ENCODE data around the gene FOXK2.

The FOXK2 gene

DNA sequence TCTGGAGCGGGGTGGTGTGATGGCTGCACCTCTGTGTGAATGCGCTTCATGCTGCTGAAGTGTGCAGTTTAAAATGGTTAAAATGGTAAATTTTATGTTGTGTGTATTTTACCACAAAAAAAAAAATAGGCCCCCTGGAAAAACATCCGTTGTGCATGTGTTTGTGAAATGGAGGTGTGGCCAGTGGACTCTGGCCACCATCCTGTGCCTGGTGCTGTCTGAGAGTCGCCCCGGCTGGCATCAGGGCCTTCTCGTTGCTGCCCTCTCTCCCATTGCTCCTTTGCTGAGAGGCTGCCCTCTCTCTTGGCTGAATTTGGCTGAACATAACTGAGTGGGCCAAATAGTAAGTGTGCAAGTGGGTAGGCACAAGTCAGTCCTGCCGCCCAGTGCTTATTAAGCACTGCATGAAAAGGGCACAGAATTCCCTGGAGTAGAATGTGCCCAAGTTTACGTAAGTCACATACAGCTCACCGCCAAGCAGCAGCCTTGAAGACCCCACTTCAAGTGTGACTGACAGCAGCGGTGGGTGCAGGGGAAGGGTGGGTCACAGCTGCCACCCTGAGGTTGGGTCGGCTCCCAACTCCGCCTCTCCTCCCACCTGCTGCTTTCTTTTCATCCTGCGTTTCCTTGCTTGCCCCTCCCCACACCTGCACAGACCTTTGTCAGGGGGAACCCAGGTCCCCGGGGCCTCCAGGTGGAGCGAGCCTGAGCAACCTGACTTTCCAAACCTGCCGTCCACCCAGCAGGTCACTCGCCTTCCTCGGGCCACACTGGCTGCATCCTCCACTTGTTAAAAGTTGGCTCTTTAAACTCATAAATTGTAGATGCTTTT, 46.8 kb downstream of the FOXK2 start:
- peaks cover 24% of the 10 kb centered on the region for H3K36me3 ChIP-seq (ENCODE audit: control insufficient read depth, insufficient read depth, low read length)
- H3K4me3 ChIP-seq (replicated peaks; ENCODE audit: low read depth, low read length): no peak overlapping the region
- H3K27me3 ChIP-seq (replicated peaks; ENCODE audit: control insufficient read depth, insufficient read depth, low read length): no peaks in the 10 kb centered on the region
- TF ChIP-seq, protein P1, sequence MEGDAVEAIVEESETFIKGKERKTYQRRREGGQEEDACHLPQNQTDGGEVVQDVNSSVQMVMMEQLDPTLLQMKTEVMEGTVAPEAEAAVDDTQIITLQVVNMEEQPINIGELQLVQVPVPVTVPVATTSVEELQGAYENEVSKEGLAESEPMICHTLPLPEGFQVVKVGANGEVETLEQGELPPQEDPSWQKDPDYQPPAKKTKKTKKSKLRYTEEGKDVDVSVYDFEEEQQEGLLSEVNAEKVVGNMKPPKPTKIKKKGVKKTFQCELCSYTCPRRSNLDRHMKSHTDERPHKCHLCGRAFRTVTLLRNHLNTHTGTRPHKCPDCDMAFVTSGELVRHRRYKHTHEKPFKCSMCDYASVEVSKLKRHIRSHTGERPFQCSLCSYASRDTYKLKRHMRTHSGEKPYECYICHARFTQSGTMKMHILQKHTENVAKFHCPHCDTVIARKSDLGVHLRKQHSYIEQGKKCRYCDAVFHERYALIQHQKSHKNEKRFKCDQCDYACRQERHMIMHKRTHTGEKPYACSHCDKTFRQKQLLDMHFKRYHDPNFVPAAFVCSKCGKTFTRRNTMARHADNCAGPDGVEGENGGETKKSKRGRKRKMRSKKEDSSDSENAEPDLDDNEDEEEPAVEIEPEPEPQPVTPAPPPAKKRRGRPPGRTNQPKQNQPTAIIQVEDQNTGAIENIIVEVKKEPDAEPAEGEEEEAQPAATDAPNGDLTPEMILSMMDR (IDR thresholded peaks at IDR 0.05; ENCODE audit: insufficient read depth, low read length, poor library complexity, severe bottlenecking): no peak
- no peak for DNase-seq (ENCODE audit: extremely low read depth, insufficient read length)

DNA sequence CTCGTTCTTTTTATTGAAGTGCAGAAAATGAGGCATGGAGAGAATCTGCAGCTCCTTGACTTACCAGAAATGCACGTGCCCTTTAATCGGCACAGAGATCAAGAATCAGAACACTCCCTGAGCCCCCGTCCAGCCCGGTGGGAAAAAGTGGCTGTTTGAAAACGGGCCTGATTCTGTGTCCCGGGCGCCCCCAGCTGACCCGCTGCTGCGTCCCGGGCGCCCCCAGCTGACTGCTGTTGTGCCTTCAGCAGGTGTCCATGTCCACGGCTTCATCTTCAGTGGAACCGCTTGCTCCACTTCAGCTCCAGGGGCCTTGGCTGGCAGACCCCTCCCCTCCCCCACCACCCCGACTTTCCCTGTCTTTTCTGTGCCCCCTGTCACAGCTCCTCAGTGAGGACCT, 47.8 kb downstream of the FOXK2 start:
- peaks cover 30% of the 10 kb centered on the region for H3K36me3 ChIP-seq (ENCODE audit: control insufficient read depth, insufficient read depth, low read length)
- no peak overlapping the region for H3K4me3 ChIP-seq (replicated peaks; ENCODE audit: low read depth, low read length)
- H3K27me3 ChIP-seq (replicated peaks; ENCODE audit: control insufficient read depth, insufficient read depth, low read length): no peaks in the 10 kb centered on the region
- TF ChIP-seq, protein P1 (IDR thresholded peaks at IDR 0.05; ENCODE audit: insufficient read depth, low read length, poor library complexity, severe bottlenecking): no peak
- DNase-seq (ENCODE audit: extremely low read depth, insufficient read length): no peak

DNA sequence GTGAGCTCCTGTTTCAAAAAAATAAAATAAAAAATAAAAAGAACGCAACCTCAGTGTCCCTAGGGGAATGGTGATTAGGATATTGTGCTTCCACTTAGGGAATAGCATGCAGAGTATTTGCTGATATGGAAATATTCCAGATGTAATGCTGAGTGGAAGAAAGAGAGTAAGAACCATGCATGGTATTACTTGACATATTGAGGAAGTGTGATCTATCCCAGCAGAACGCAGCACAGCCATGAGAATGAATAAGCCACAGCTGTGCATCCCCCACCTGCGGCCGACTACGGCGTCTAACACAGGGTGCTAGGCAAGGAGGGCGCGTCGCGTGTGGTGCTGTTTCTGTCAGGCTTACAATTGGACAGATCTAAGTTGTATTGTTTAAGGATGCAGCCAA, 49.5 kb downstream of the FOXK2 start:
- H3K27me3 ChIP-seq (replicated peaks; ENCODE audit: control insufficient read depth, insufficient read depth, low read length): no peaks in the 10 kb centered on the region
- H3K4me3 ChIP-seq (replicated peaks; ENCODE audit: low read depth, low read length): no peak overlapping the region
- TF ChIP-seq, protein P1 (IDR thresholded peaks at IDR 0.05; ENCODE audit: insufficient read depth, low read length, poor library complexity, severe bottlenecking): no peak
- DNase-seq (ENCODE audit: extremely low read depth, insufficient read length): no peak
- H3K36me3 ChIP-seq (ENCODE audit: control insufficient read depth, insufficient read depth, low read length): peaks cover 34% of the 10 kb centered on the region

DNA sequence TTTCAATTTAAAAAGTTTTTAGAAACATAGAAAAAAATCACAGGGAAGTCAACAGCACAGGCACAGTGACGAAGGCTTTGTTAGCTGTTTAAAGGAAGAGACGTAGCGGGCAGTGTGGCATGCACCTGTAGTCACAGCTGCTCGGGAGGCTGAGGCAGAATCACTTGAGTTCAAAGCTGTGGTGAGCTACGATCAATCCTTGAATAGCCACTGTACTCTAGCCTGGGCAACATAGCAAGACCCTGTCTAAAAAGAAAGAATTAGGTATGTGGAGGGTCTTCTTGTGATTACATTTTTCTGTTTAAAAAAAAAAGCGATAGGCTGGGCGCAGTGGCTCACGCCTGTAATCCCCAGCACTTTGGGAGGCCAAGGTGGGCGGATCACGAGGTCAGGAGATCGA, 50.1 kb downstream of the FOXK2 start:
- DNase-seq (ENCODE audit: extremely low read depth, insufficient read length): no peak
- Histone ChIP-seq H3K36me3 (ENCODE audit: control insufficient read depth, insufficient read depth, low read length) (peaks cover 38% of the 10 kb centered on the region), H3K27me3 (replicated peaks; ENCODE audit: control insufficient read depth, insufficient read depth, low read length) (no peaks in the 10 kb centered on the region), H3K4me3 (replicated peaks; ENCODE audit: low read depth, low read length) (no peak overlapping the region)
- TF ChIP-seq, protein P1 (IDR thresholded peaks at IDR 0.05; ENCODE audit: insufficient read depth, low read length, poor library complexity, severe bottlenecking): no peak

DNA sequence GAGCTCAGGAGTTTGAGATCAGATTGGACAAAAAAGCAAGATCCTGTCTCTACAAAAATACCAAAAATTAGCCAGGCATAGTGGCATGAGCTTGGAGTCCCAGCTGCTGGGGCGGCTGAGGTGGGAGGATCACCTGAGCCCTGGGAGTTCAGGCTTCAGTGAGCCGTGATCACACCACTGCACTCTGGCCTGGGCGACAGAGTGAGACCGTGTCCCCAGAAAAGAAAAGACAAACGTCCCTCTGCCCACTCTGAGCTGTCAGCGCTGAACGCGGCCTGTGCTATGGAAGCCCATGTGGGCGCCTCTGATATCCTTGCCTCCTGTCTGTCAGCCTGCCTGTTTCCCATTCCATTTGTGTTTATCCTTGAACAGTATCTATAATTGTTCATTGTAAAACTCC, 50.7 kb downstream of the FOXK2 start:
- peaks cover 42% of the 10 kb centered on the region for H3K36me3 ChIP-seq (ENCODE audit: control insufficient read depth, insufficient read depth, low read length)
- TF ChIP-seq, protein P1 (IDR thresholded peaks at IDR 0.05; ENCODE audit: insufficient read depth, low read length, poor library complexity, severe bottlenecking): no peak
- no peaks in the 10 kb centered on the region for H3K27me3 ChIP-seq (replicated peaks; ENCODE audit: control insufficient read depth, insufficient read depth, low read length)
- no peak for DNase-seq (ENCODE audit: extremely low read depth, insufficient read length)
- H3K4me3 ChIP-seq (replicated peaks; ENCODE audit: low read depth, low read length): no peak overlapping the region

Data from GM06990 (cell line).